Mesendoderm (in vitro differentiated cells): ENCODE results near the gene FMNL2.

Source experiments
- DNase-seq: peaks from one replicate; pipeline ENCODE4 v3.0.0; 2013
- H2AK5ac ChIP-seq: 2 replicates; pipeline ENCODE4 v1.6.1; 2013; ENCODE audit warnings: low read length, inconsistent platforms
- H2BK120ac ChIP-seq: 2 replicates; pipeline ENCODE4 v1.6.1; 2013; ENCODE audit warnings: low read depth, mild to moderate bottlenecking, low read length, moderate library complexity, mixed read lengths
- H2BK15ac ChIP-seq: replicated peaks from 2 replicates; pipeline ENCODE4 v1.6.1; 2013; ENCODE audit warnings: low read depth, mild to moderate bottlenecking, moderate library complexity
- H2BK5ac ChIP-seq: 2 replicates; pipeline ENCODE4 v1.6.1; 2013; ENCODE audit warnings: low read length, inconsistent platforms
- H3K18ac ChIP-seq: 2 replicates; pipeline ENCODE4 v1.6.1; 2013; ENCODE audit warnings: mild to moderate bottlenecking, low read length, mixed read lengths
- H3K23ac ChIP-seq: one replicate; pipeline ENCODE4 v1.6.1; 2013; ENCODE audit warnings: low read length
- H3K27ac ChIP-seq: 2 replicates; pipeline ENCODE4 v1.5.1; 2013; ENCODE audit warnings: low read depth, mild to moderate bottlenecking, inconsistent platforms, low read length, moderate library complexity
- H3K27me3 ChIP-seq: 2 replicates; pipeline ENCODE4 v1.6.1; 2013; ENCODE audit warnings: low read length, control low read depth, mild to moderate bottlenecking, inconsistent platforms; ENCODE audit not compliant: insufficient read depth, poor library complexity
- H3K36me3 ChIP-seq: 2 replicates; pipeline ENCODE4 v1.6.1; 2013; ENCODE audit warnings: low read length, inconsistent platforms; ENCODE audit not compliant: control insufficient read depth, insufficient read depth
- H3K4ac ChIP-seq: one replicate; pipeline ENCODE4 v1.6.1; 2013; ENCODE audit warnings: low read depth, mild to moderate bottlenecking, low read length, moderate library complexity
- H3K4me1 ChIP-seq: 2 replicates; pipeline ENCODE4 v1.6.1; 2013; ENCODE audit warnings: low read depth, low read length, inconsistent platforms; ENCODE audit not compliant: control insufficient read depth
- H3K4me2 ChIP-seq: 2 replicates; pipeline ENCODE4 v1.6.1; 2013; ENCODE audit warnings: low read length
- H3K4me3 ChIP-seq: 2 replicates; pipeline ENCODE4 v1.5.1; 2013; ENCODE audit warnings: mild to moderate bottlenecking, low read length
- H3K56ac ChIP-seq: one replicate; pipeline ENCODE4 v1.6.1; 2013; ENCODE audit warnings: low read length
- H3K79me1 ChIP-seq: 2 replicates; pipeline ENCODE4 v1.6.1; 2013; ENCODE audit warnings: low read length, inconsistent platforms
- H3K79me2 ChIP-seq: 2 replicates; pipeline ENCODE4 v1.6.1; 2013; ENCODE audit warnings: mild to moderate bottlenecking, low read length; ENCODE audit not compliant: control insufficient read depth, insufficient read depth
- H3K9ac ChIP-seq: 2 replicates; pipeline ENCODE4 v1.6.1; 2013; ENCODE audit warnings: low read length, inconsistent platforms
- H4K5ac ChIP-seq: one replicate; pipeline ENCODE4 v1.6.1; 2013; ENCODE audit warnings: low read length
- H4K8ac ChIP-seq: one replicate; pipeline ENCODE4 v1.6.1; 2013; ENCODE audit warnings: low read depth, mild to moderate bottlenecking, control low read depth, low read length, moderate library complexity
- WGBS: extraction: QIAGEN DNeasy Blood & Tissue Kit; methylation state at CpG from one replicate; pipeline ENCODE4 v1.1.7; 2013; ENCODE audit warnings: low lambda C conversion rate, missing lambda C conversion rate; ENCODE audit not compliant: insufficient coverage; ENCODE audit errors: extremely low coverage; 5-methylcytosine and 5-hydroxymethylcytosine counted together

Gene FMNL2

DNA sequence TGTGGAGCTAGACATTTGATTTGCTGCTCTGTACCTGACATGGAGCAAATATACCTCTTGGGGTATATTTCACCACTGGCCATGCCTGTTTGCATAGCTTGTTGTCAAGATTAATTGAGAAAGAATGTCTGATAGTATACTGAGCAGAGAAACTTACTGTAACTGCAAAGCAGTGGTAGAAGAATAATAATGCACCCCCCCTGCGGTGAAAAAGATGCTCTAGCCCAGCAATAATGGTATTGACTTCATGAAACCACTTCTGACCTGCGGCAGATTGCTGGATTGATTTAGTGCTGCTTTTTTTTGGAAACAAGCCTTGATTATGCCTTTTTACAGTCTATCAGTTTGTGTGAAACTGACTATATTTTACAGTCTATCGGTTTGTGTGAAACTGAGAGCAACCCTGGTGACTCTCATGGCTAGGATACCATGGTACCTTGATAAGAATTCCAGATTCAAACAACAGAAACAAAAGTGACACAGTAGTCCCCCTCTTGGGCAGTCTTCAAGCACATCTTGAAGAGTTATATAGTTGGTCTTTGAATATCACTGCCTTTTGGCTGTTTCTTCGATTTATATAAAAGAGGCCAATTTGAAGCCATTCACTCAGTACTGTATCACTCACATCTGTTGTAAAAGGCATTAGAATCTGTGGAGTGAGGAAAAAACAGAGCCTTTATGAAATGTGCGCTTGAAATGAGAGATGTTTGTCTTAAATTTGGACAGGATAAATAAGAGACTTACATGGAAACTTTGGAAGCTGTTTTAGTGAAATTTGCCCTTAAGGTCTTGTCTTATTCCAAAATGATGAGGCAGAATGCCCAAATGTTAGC, 102.5 kb downstream of the FMNL2 start:
- Histone ChIP-seq H2BK120ac (no peak overlapping the region), H3K4me1 (peaks cover 33% of the 10 kb centered on the region)

DNA sequence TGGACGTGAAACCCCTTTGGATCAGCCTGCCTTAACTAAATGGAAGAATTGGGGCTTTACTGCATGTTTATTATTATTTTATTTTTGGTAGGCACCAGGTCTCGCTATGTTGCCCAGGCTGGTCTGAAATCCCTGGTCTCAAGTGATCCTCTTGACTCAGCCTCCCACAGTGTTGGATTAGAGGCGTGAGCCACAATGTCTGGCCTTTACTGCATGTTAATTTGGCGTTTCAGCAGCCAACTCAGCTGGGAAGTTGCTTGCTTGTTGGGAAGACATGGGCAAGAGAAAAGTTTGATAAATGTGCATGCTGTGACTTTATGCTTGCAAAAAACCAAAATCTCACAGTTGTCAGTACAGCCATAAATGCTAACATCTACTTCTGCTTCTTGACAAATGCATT, 105.1 kb downstream of the FMNL2 start:
- H3K27ac ChIP-seq, result no peak overlapping the region
- no peaks in the 10 kb centered on the region for H3K27me3 ChIP-seq
- no peak overlapping the region for H3K4me3 ChIP-seq
- H3K23ac ChIP-seq, result no peak overlapping the region
- H3K4me1 ChIP-seq, result peaks cover 19% of the 10 kb centered on the region
- H3K36me3 ChIP-seq, result no peaks in the 10 kb centered on the region
- H3K4me2 ChIP-seq, result no peak overlapping the region
- peak; percentile 77 for DNase-seq
- no peak overlapping the region for H2BK5ac ChIP-seq
- no peak overlapping the region for H4K8ac ChIP-seq
- peaks cover 31% of the 10 kb centered on the region for H3K79me1 ChIP-seq
- H3K79me2 ChIP-seq, result peaks cover 38% of the 10 kb centered on the region
- no peak overlapping the region for H2BK15ac ChIP-seq
- peak overlapping the region; percentile 27 for H3K56ac ChIP-seq
- peak overlapping the region; percentile 36 for H3K4ac ChIP-seq
- no peak overlapping the region for H4K5ac ChIP-seq
- H2BK120ac ChIP-seq, result no peak overlapping the region
- no CpG with 5 or more reads among the region's 4 CpGs for WGBS
- no peak overlapping the region for H2AK5ac ChIP-seq
- H3K9ac ChIP-seq, result no peak overlapping the region
- peak overlapping the region; percentile 72 for H3K18ac ChIP-seq

More for the DNA sequence above, 102.5 kb downstream of the FMNL2 start:
- H3K36me3 ChIP-seq, result no peaks in the 10 kb centered on the region
- no peak overlapping the region for H3K4me2 ChIP-seq
- H3K27me3 ChIP-seq, result no peaks in the 10 kb centered on the region
- no peak overlapping the region for H3K4ac ChIP-seq
- H3K9ac ChIP-seq, result no peak overlapping the region
- no peak overlapping the region for H2BK5ac ChIP-seq
- H3K79me2 ChIP-seq, result peaks cover 34% of the 10 kb centered on the region
- H3K4me3 ChIP-seq, result no peak overlapping the region
- no peak overlapping the region for H2AK5ac ChIP-seq
- DNase-seq, result no peak
- H2BK15ac ChIP-seq, result no peak overlapping the region
- peaks cover 26% of the 10 kb centered on the region for H3K79me1 ChIP-seq
- no peak overlapping the region for H3K56ac ChIP-seq
- no peak overlapping the region for H4K8ac ChIP-seq
- H3K23ac ChIP-seq, result no peak overlapping the region
- H3K27ac ChIP-seq, result no peak overlapping the region
- no peak overlapping the region for H4K5ac ChIP-seq
- no peak overlapping the region for H3K18ac ChIP-seq
- WGBS, result no CpG with 5 or more reads among the region's 5 CpGs

DNA sequence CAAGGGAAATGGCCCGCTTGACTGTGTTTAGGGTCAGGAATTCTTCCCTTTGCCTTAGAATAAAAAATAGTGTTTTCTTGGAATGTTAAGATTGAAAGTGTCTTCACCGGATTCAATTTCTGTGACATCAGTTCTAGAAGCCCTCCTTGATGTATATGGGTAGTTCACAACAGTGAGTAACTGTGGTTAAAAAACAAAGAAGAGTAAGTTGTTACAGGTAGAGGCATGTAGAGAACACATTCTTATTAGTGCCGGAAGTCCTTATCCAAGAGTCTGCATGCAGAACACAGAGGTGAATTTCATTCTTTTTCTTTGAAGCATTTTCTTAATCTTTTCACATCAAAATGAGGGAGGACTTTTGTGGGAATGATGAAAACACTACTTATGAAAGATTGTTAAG, 105.5 kb downstream of the FMNL2 start:
- no peak overlapping the region for H3K27ac ChIP-seq
- H3K4me3 ChIP-seq, result no peak overlapping the region
- H2BK5ac ChIP-seq, result no peak overlapping the region
- H2AK5ac ChIP-seq, result no peak overlapping the region
- H3K4me1 ChIP-seq, result peaks cover 19% of the 10 kb centered on the region
- no peak overlapping the region for H3K4ac ChIP-seq
- no peak overlapping the region for H3K9ac ChIP-seq
- H3K79me1 ChIP-seq, result peaks cover 31% of the 10 kb centered on the region
- H3K36me3 ChIP-seq, result no peaks in the 10 kb centered on the region
- peak overlapping the region; percentile 1 for H3K56ac ChIP-seq
- H3K4me2 ChIP-seq, result no peak overlapping the region
- DNase-seq, result no peak
- H4K5ac ChIP-seq, result no peak overlapping the region
- H4K8ac ChIP-seq, result no peak overlapping the region
- H2BK120ac ChIP-seq, result no peak overlapping the region
- no peaks in the 10 kb centered on the region for H3K27me3 ChIP-seq
- H3K79me2 ChIP-seq, result peaks cover 38% of the 10 kb centered on the region
- no peak overlapping the region for H2BK15ac ChIP-seq
- no peak overlapping the region for H3K18ac ChIP-seq
- no CpG with 5 or more reads among the region's 3 CpGs for WGBS
- H3K23ac ChIP-seq, result no peak overlapping the region

DNA sequence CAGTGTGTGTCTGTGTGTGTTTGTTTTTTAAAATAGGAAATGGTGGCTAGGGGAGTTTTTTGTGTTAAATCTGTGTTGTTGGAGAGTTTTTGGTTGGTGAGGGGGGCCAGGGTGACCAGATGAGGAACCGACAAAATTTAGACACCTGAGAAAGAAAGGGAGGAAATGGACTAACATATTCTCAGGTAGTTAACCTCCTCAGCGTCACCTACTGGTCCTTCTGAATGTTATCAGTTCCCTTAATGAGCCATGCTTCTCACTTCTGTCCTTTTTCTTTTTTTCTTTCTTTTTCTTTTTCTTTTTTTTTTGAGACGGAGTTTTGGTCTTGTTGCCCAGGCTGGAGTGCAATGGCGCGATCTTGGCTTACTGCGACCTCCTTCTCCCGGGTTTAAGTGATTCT, 107.0 kb downstream of the FMNL2 start:
- Histone ChIP-seq H3K4me2 (no peak overlapping the region), H3K18ac (peak overlapping the region; percentile 20), H3K27ac (no peak overlapping the region), H2BK5ac (no peak overlapping the region), H3K36me3 (no peaks in the 10 kb centered on the region), H2AK5ac (no peak overlapping the region), H3K79me2 (peaks cover 29% of the 10 kb centered on the region), H3K27me3 (no peaks in the 10 kb centered on the region), H2BK120ac (no peak overlapping the region), H4K8ac (no peak overlapping the region), H4K5ac (no peak overlapping the region), H3K4me1 (peaks cover 19% of the 10 kb centered on the region), H3K23ac (no peak overlapping the region), H3K4ac (no peak overlapping the region), H2BK15ac (no peak overlapping the region), H3K9ac (no peak overlapping the region), H3K79me1 (peaks cover 26% of the 10 kb centered on the region), H3K4me3 (no peak overlapping the region), H3K56ac (no peak overlapping the region)
- no CpG with 5 or more reads among the region's 7 CpGs for WGBS
- peak; percentile 51 for DNase-seq

DNA sequence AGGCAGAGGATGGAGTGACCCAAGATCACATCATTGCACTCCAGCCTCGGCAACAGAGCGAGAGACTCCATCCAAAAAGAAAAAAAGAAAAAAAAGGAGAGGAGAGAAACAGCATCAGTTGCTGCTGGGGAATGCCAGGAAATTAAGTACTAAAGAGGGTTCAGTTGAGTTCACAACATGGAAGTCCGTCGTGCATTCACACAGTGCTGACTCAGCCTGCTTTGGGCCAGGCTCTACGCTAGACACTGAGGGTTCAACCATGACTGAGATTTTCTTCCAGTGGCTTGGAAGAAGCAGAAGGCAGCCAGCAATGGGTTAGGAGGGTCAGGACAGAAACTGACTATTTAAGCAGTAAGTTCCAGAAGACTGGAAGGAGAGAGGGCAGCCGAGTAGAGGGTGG, 108.8 kb downstream of the FMNL2 start:
- Histone ChIP-seq H2BK5ac (no peak overlapping the region), H3K56ac (no peak overlapping the region), H3K9ac (no peak overlapping the region), H2BK15ac (no peak overlapping the region), H3K23ac (no peak overlapping the region), H3K18ac (no peak overlapping the region), H2BK120ac (no peak overlapping the region), H3K4me2 (no peak overlapping the region), H3K79me2 (peaks cover 21% of the 10 kb centered on the region), H4K5ac (no peak overlapping the region), H4K8ac (no peak overlapping the region), H3K4me1 (peaks cover 17% of the 10 kb centered on the region), H2AK5ac (no peak overlapping the region), H3K36me3 (no peaks in the 10 kb centered on the region), H3K4me3 (no peak overlapping the region), H3K79me1 (peaks cover 25% of the 10 kb centered on the region), H3K27ac (no peak overlapping the region), H3K27me3 (no peaks in the 10 kb centered on the region), H3K4ac (no peak overlapping the region)
- no peak for DNase-seq
- WGBS, result no CpG with 5 or more reads among the region's 6 CpGs

DNA sequence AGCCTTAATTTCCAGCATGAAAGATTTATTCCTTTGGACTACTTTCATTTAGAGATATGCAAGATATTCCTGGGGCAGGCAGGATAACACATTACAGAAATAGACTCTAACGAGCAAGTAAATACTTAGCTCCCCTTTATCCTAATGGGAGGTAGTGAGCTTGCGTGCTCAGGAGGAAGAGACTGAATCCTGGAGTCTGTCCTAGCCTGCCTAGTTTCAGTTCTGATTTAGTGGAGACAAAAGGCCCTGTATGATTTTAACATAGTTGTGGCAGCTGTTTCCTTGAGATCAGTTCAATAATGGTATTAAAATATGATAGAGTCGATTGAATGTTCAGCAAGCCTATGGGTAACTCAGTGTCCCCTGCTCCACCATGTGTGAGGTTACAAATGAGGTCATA, 109.5 kb downstream of the FMNL2 start:
- Histone ChIP-seq H2BK5ac (no peak overlapping the region), H3K27me3 (no peaks in the 10 kb centered on the region), H4K5ac (no peak overlapping the region), H3K18ac (no peak overlapping the region), H2BK120ac (no peak overlapping the region), H2BK15ac (no peak overlapping the region), H4K8ac (no peak overlapping the region), H3K79me1 (peaks cover 27% of the 10 kb centered on the region), H3K56ac (no peak overlapping the region), H3K9ac (no peak overlapping the region), H3K4me2 (no peak overlapping the region), H3K4me1 (peaks cover 17% of the 10 kb centered on the region), H3K23ac (no peak overlapping the region), H3K79me2 (peaks cover 22% of the 10 kb centered on the region), H3K36me3 (no peaks in the 10 kb centered on the region), H3K27ac (no peak overlapping the region), H3K4me3 (no peak overlapping the region), H3K4ac (no peak overlapping the region), H2AK5ac (no peak overlapping the region)
- no peak for DNase-seq
- no CpG with 5 or more reads among the region's 3 CpGs for WGBS
